HCT116 (cell line): ENCODE results near the gene LDB2.

Experiments
- CTCF ChIP-seq, 3 experiments: fragments of 200-600 bp in 1 of 3; sonication (generic) in 1 of 3; IDR thresholded peaks in 2 of 3; conservative IDR thresholded peaks in 1 of 3; 2 replicates each; pipeline ENCODE4 v1.5.1; 2012 to 2017; ENCODE audit warnings: low read depth in 2 of 3, low read length in 2 of 3, antibody characterized with exemption in 1 of 3, borderline replicate concordance in 1 of 3, control low read depth in 1 of 3, mild to moderate bottlenecking in 1 of 3, mixed read lengths in 1 of 3, mixed run types in 1 of 3, moderate library complexity in 1 of 3; ENCODE audit not compliant: insufficient read depth in 1 of 3
- EZH2 ChIP-seq: fragments of 200-600 bp; sonication (generic); IDR thresholded peaks from 2 replicates; pipeline ENCODE4 v1.6.1; 2017; ENCODE audit warnings: antibody characterized with exemption, mixed run types
- POLR2A ChIP-seq: IDR thresholded peaks from 2 replicates; pipeline ENCODE4 v1.7.0; 2011; ENCODE audit warnings: borderline replicate concordance; ENCODE audit not compliant: insufficient read depth, insufficient read length; ENCODE audit errors: extremely low read depth
- TCF7L2 ChIP-seq: IDR thresholded peaks from 2 replicates; pipeline ENCODE4 v1.7.0; 2011; ENCODE audit warnings: borderline replicate concordance, inconsistent platforms; ENCODE audit not compliant: insufficient read depth, insufficient read length; ENCODE audit errors: extremely low read depth
- ZFX ChIP-seq: fragments of 450-650 bp; IDR thresholded peaks from 2 replicates; pipeline ENCODE4 v1.6.1; 2017

DNA sequence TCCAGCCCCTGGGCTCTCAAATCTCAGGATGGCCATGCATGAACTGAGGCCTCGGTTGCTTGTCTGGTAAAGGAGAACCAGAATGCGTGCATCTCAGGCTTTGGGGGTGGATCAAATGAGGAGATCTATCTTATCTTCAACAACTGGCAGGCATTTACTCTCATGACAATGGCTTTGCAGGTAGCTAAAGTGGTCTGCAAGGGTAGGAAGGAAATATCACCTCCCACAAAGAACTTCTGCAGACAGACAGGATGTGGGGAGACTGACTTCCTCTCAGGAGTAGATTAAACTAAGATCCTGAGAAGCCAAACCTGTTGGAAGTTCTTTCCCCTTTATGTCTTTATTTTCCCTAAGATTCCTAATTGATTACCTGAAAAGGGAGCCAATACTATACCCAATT lies 7.8 kb downstream of the LDB2 start:
- TF ChIP-seq CTCF (IDR thresholded peaks at IDR 0.05 in 2 of 3, conservative IDR thresholded peaks at IDR 0.05 in 1 of 3; ENCODE audit: borderline replicate concordance in 1 of 3, insufficient read depth in 1 of 3, low read depth in 2 of 3, low read length in 2 of 3) (no peak), POLR2A (no peak), EZH2 (no peak), TCF7L2 (no peak), ZFX (no peak)
